GM21381 (cell line): ENCODE data around the gene MIDN.

Source experiments
- ATAC-seq: cut with Tn5 transposase; IDR thresholded peaks from one replicate; pipeline ENCODE4 v1.9.1; 2021; ENCODE audit warnings: mild to moderate bottlenecking, moderate library complexity; ENCODE audit not compliant: unreplicated experiment

MIDN gene

DNA sequence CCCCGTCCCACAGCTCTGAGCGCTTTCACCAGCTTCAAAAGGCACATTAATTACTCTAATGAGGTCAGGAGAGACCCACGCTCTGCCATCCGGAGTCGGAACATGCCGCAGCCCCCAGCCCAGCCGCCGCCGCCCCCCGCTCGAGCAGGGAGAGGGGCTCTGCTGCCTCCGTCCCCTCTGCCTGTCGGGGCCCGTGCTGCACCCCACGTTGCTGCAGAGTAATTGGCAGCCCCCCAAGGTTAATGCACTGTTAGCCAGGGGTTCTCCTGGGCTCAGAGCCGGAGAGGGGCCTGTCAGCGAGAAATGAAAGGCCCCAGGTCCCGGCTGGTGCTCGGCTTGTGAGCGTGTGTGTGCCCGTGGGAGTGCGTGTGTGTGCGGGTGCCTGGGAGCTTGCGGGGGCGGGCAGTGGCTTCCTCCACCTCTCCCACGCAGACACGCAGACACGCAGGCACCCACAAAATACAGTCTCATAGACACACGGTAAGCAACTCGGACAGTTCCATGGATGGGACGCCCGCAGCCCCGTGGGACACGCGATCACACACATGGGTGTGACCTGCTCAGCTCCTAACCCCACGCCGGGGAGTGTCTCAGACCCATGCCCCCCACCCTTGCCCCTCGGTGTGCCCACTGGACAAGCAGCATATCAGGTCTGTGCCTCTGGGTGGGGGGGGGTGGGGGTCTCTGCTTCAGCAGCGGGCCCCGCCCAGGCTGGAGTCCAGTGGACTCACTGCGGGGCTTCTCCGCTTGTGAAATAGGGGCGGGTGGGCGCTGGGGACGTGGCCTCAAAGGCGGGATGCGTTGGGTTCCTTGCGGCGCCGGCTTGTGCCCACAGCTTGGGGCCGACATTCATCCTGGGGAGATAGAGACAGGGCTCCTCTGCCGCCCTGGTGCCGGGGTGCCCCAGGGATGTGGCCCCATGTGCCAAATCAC, 32.5 kb downstream of the MIDN start:
- ATAC-seq: no peak

DNA sequence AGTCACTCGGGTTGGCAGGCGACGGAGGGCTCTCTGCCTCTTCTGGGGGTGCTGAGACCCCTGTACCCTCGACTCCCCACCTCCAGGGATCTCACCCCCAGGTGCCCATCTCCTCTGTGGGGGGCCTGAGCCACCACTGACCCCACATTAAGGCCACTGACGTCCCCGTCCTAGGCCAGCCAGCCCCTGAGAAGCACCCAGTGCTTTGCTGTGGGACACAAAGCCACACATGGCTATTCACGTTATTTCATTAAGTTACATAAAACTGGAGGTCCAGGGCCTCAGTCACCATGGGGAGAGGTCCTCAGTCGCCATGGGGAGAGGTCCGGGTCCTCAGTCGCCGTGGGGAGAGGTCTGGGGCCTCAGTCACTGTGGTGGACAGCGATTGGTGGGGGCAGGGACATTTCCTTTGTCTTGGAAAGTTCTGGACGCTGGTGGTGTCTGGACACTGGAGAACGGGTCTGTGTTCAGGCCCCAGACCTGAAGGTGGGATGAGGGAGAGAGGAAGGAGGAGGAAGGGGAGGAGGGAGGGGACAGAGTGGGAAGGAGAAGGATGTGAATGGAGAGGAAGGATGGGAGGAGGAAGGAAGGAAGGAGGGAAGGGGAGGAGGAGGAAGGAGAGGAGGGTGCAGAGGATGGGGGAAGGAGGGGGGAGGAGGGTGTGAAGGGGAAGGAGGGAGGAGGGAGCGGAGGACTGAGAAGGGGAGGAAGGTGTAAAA, 33.3 kb downstream of the MIDN start:
- no peak for ATAC-seq

DNA sequence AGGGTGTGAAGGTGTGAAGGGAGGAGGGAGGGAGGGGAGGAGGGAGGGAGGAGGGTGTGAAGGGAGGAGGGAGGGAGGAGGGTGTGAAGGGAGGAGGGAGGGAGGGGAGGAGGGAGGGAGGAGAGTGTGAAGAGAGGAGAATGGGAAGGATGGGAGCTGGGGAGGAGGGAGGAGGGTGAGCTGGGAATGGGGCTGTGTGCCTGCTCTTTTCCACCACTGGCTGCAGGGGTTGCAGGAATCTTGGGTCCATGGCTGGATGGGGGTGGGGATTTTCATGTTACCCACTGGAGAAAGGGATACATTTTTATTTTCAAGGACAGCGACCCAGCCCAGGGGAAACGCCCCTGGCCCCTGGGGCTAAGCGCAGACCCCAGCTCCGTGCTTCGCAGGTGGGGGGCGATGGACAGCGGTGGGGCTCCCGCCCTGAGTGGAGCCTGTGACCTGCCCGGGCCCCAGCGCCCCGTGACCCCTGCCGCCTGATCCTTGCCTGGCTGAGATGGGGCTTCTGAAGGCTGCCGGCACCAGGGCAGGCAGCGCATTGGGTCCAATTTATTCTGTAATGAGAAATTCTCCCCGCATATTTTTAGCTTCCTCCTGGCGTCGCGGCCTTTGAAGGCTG, 34.3 kb downstream of the MIDN start:
- ATAC-seq: no peak

DNA sequence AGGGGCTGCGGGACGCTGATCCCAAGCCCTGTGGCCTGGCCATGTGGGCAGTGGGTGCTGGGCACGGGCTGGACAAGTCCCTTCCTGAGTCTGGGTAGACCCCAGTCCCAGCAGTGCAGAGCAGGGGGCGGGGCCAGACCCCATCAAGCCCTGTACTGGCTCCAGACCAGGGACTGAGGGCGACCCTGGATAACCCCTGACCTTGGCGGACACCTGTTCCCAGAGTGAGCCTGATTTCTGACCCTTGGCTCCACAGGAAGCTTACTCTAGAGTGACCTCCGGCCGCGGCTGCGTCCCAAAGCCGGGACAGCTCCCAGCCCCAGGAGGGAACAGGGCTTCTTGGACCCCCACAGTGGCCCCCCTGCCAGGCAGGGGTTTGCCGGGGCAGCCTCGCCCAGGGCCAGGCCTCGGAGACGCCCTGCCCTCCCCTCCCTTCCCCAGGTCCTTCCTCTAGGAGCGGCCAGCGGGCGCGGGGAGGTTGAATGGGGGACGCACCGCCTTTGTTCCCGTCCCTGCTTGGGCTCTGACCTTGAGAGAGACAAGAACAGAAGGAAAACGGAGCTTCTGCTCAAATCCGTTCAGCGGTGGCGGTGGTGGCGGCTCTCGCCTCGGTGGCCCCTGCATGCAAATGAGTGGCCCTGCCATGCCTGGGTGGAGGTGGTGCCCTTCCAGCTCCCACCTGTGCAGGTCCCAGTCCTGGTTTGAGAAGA, 35.0 kb downstream of the MIDN start:
- ATAC-seq: no peak

DNA sequence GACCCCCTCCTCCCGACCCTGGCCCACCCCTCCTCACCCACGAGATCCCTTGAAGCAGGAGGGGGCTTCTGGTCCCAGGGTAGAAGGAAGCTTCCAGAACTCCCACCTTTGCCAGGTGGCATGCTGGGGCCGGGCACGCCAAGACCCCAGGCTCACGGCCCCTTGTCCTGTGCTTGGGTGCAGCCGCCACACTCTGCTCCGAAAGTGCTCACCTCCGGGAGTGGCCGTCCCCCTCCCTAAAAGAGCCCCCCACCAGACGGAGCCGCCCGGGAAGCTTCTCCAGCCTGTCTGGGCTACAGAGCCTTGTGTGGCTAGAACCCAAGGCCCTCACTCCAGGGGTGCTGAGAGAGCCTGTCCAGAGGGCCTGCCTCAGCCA, 35.5 kb downstream of the MIDN start:
- no peak for ATAC-seq

DNA sequence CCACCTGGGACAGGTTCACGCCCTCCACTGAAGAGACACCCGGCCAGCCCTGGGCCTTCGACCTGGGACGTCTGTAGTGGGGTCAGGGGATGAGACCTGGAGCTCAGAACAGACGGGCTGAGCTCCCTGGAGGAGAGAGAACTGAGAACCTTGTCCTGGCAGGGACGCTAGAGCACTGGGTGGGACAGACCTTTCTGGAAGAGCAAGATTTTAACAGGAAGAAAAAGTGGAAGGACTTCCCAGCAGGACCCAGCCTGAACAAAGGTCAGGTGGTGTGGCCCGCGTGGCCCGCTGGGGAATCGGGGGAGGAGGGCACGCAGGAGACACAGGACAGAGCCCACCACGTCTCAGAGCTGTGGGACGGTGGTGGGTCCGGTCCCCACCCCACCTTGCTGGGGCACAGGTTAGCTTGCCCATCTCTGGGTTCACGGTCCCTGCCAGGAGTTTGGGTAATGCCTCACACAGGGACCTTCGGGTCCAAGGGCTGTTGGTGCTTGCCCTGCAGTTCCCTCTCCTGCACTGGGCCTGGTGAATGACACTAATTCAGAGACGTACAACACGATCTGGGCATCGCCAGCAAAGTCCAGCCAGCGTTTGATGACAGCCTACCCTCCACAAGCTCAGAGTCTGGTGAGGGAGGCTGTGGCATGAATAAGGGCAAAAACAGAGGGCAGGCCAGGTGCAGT, 36.1 kb downstream of the MIDN start:
- no peak for ATAC-seq

DNA sequence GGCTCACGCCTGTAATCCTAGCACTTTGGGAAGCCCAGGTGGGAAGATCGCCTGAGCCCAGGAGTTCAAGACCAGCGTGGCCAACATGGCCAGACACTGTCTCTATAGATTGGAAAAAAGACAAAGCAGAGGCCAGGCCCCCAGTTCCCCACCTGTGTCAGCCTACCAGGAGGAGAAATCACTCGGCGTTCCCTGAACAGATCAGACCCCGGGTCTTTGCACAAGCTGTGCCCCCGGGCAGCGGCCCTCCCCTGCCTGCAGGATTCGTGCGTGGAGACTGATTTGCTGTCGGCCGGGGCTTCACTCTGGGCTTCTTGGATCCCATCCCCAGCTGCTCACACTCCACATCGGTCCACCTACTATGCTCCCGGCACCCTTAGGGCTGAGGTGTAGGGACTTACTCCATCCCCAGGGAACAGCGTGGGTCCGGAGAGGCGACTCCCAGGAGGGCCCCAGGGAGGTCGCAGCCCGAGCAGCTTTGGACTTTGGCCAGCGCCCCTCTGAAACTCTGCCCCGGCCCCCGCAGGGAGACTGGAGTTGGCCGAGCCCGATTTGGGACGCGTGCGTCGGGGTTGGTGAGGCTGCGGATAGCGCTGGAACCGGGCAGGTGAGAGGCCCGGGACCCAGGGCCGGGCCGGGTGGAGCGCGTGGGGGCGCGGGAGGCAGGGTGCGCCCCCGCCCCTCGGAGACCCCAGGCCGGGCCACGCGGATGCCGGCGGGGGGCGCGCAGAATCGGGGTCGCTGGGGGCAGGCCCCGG, 36.8 kb downstream of the MIDN start:
- ATAC-seq: no peak

DNA sequence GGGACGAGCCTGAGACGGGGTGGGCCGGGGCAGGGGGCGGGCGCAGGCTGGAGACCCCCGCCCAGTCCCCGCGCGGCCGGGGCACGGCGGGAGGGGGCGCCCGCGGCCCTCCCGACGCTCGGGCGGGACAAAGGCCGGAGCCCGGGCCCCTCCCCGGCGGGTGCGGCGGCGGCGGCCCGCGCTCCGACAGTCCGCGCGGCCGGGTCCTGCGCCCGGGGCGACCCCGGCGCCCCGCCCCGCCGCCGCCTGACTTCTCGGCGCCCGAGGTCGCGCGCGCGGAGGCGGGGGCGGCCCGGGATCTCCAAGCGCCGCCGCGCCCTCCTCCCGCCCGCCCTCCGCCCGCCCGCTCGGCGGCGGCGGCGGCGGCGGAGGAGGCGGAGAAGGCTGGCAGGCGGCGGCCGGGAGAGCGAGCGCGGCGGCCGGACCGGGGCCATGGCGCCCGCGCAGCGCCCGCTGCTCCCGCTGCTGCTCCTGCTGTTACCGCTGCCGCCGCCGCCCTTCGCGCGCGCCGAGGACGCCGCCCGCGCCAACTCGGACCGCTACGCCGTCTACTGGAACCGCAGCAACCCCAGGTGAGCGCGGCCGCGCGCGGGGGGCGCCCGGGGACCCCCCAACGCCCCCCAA, 37.5 kb downstream of the MIDN start, which contains the start of gene EFNA2:
TSS of gene EFNA2 (plus strand) at position 137 of the 624 bp plus-strand sequence. CDS start at position 433, 296 bp downstream.
- ATAC-seq: no peak

DNA sequence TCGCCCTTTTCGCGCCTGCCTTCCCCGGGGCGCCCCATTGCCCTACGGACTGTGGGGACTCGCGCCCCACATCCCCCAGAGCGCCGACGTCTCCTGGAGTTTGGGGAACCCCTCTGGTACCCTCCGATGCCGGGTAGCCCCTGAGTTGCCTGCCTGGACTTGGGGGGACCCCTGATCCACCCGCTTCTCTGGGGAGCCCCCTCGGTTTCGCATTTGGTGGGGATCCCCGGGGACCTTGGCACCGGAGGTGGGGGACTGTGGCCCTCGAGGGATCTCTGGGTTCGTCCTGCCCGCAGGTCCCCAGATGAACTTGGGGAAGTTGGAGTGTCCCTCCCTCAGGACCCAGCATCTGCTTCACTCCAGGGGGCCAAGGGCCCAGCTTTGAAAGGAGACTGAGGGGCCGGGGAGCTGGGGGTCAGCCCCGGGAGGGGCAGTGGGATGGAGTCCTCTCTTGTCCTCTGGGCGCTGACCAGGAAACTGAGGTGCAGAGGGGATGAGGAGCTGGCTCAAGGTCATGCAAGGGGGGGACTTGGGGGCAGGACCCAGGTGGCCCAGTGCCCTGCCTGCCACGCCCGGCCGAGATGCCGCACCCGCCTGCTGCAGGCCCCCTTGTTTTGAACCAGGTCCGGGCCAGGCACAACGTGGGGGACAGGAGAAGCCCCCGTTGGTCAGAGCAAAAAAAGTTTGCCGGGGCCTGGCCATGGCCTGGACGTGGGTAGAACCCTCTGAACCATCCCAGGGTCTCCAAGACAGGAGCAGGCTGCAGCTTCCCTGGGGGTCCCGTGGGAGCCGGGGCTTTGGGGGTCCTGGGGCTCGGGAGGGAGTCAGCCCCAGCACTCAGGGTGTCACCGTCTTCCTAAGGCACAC, 38.3 kb downstream of the MIDN start:
- no peak for ATAC-seq

DNA sequence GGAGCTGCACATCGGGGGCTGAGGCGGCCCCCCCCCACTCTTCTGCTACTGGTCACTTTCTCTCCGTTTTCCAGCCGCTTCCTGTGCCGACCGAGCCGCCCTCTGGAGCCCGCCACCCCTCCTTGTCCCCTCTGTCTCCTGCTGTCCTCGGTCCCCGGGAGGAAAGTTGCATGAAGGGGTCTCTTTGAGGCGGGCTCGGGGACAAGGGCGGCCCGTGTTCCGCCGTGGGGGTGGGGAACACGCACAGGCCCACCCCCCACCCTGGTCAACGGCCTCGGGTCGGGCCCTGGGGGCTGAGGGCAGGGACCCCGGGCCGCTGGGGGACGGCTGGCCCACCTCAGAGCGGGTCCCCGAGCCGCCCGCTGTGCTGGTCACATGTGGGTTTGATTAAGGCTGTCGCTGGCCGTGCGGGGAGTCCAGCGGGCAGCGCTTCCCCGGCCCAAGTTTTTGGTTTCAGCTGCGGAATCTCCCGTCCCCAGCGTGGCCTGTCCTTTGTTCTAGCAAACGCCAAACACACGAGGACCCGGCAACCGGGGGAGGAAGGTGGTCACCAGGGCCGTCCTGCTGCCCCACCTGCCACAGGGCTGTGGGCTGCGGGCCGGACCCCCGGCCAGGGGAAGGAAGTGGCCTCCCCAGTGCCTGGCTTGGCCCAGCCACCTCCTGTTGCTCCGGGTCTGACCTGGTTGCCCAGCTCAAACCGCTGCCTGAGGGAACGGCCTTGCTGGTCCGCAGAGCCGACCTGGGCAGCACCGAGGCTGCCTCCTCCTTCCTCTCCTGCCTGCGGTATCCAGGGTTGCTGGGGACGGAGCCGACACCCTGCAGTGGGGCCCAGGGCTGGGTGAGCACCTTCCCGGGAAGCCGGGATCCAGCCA, 39.2 kb downstream of the MIDN start:
- no peak for ATAC-seq

DNA sequence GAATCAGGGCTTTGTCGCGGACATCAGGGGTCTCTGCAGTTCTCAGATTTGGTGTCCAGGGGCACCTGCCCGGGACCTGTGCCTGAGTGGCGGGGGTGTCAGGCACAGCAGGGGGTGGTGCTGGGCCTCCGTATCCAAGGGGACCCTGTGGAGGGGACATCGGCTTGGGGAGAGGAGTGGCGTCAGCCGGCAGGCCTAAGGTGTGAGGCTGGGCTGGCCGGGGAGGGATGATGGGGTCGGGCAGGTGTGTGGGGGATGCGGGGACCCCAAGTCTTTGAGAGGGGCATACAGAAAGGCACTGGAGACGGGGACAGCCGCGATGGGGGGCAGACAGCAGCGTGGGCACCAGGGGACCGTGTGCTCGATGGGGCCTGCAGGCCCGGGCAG, 39.8 kb downstream of the MIDN start:
- no peak for ATAC-seq

DNA sequence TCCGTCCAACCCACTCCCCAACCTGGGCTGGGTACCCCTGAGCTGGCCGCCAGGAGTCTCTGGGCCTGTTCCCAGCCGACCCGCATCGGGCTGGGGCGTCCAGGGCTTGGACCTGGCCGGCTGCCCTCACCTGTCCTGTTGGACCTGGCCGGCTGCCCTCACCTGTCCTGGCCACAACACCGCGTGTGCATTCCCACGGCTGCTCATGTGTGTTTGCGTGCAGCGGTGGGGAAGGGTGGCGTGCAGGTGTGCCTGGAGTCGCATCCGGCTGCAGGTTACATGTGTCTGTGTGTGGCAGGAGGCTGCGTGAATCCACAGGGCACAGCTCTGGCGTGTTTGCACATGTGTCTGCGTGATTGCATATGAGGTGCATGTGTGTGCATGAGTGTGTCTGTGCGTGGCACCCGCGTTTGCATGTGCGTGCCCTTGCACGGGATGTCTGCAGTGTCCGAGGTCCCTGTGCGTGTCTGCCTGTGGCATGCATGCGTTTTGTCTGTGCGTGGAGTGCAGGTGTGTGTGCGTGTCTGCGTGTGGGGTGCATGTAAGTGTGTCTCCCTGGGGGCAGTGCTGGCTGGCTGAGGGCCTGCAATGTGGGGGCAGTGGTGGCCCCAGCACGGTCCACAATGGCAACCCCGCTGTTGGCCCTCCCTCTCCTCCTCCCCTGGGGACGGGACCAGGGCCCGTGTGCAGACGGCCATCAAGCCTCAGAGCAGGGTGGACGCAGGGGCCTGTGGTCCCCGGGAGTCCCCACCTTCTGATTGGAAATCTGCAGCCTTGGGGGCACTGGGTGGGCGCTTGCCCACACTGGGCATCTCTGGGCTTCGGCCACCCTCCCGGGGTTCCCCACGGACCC, 40.7 kb downstream of the MIDN start:
- ATAC-seq: no peak

DNA sequence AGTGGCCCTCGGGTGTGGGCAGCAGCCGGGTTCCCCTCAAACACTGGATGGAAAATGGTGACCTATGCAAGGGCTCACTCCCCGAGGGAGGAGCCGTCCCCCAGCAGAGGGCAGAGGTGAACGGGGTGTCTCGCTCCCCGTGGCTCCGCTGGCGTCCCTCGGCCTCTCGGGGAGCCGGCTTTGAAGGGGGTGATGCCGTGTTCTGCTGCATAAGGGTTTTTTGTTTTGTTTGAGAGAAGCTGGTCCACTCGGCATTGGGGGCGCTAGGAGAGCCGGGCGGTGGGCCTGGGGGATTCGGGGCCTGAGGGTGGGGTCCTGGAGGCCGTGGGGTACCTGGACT, 41.3 kb downstream of the MIDN start:
- ATAC-seq: no peak

DNA sequence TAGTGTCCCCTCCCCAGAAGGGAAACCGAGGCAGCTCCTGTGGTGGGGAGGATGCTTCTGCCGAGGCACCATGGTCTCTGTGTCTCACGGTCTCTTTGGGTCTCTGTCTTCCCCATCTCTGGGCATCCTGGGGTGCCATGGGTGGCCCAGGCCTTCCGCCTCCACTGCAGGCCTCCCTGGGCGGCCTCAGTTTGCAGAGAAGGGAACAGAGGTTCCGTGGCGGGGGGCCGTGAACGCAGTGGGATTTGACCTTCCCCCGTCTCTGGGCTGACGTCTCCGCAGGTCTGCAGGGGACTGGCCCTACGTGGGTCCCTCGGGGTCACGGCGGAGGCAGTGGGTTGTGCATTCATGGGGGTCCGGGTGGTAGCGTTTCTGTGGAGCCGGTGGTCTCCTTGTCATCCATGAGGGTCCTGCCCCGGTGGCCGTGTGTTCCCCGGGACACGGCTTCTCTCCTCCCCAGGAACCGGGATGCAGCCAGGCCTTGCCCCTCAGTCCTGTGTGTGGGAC, 41.9 kb downstream of the MIDN start:
- no peak for ATAC-seq

DNA sequence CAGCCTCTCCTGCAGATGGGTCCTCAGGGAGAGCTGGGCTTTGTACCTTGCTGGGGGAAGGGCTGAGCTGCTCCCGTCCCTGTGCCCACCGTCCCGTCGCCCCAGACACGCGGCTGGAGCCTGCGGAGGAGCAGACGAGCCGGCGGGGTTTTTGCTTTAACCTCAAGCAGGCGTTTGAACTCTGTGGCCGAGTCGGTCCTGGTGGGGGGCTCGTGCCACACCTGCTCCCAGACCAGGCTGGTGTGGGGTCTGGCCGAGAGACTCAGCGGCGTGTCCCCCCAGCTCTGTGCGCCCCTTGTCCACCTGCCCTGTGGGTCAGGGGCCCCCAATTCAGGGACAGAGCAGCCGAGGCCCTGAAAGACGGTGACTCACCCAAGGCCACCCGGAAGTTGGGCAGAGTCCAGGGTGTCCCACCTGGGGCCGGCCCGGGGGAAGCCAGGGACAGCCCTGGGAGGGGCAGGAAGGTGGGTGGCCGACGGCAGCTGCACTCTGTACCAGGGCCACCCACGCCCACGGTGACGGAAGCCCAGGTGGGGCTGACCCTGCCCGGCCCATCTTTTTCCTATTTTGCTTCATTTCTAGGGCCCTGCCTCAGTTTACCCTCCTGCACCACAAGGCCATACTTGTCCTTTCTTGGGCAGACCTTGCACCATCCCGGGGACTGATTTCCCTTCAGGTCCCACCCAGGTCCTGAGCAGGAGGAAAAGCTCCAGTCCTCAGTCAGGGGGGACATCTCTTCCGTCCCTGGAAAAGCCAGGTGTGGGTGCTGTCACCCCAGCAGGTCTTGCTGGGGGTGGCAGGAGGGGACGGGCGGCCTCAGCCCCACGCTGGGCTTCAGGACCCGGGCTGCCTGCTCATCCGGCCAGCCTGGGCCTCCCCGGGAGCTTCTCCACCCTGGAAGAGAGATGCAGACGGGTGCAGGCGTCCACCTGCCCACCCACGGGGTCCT, 42.6 kb downstream of the MIDN start:
- ATAC-seq: no peak
